ENCODE measurements around the gene MPHOSPH10.
"Not testable (repeated sequence)": the region's sequence is repeated elsewhere in the genome, so short reads cannot be mapped to it uniquely, and the experiment has no call there.

MPHOSPH10 gene

GRCh38 chr2:71122387-71123298 lies 7.8 kb upstream of the MPHOSPH10 start:
- DNase-seq, result no peak

GRCh38 chr2:71125506-71126294 lies 4.7 kb upstream of the MPHOSPH10 start:
- DNase-seq, result no peak

GRCh38 chr2:71126957-71127356 lies 3.5 kb upstream of the MPHOSPH10 start:
- no peak for DNase-seq

- no peak for DNase-seq
Measured at GRCh38 chr2:71129114-71129901, 1.1 kb upstream of the MPHOSPH10 start.

- DNase-seq, result no peak
Measured at GRCh38 chr2:71129902-71130151, 607 bp upstream of the MPHOSPH10 start.

DNA sequence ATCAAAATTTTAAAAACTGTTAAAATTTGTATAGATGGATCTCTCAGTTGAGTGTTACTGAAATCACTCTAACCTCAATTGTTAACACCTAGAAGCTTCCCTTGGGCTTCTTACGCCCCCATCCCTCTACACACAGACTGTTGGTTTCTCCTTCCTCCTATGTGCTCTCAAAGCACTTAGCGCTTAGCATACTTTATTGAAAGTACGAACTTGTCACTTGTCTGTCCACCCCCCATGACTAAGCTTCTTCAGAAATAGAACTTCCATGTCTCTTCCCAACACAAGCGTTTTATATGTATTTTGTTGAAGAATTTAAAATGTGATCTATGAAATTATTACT lies 441 bp downstream of the MPHOSPH10 start:
- no peak for DNase-seq

- not testable (repeated sequence) for DNase-seq
Measured at GRCh38 chr2:71131387-71132166, 1.1 kb downstream of the MPHOSPH10 start.

GRCh38 chr2:71133603-71134002 lies 3.2 kb downstream of the MPHOSPH10 start:
- no peak for DNase-seq

GRCh38 chr2:71136174-71136573 lies 5.7 kb downstream of the MPHOSPH10 start:
- DNase-seq, result no peak

- no peak for DNase-seq
Measured at GRCh38 chr2:71143782-71144181, 13.3 kb downstream of the MPHOSPH10 start.

- no peak for DNase-seq
Measured at GRCh38 chr2:71148506-71149063, 18.2 kb downstream of the MPHOSPH10 start.

DNA sequence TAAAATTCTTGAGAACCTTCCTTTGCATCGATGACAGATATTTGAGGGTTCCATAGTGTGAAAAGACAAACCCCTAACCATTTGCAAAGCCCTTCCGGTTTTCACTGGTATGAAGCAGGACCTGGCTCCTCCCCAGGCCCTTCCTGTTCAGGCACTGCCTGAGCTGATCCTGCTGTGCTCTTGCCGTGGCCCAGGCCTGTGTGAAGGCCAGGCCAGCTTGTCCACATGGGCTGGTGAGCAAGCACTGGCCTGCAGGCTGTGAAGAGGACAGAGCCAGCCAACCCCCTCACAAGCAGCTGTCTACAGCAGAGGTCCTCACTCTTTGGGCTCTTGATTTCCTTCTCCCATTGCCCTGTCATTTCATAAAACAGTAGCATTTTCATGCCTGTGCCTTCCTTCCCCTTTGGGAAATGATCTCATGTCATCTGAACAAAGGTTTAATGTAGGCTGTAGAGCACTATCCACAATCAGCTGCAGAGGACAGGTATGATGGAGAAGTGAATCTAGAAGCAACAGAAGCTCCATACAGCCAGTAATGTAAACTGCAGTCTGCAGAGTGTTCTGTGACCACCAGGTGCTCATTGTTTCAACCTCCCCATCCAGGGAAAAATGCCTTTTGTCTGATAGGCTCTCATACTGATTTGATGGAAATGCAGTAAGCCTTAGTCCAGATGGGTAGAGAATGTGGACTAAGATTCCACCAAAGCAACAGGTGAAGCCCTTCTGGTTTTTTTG lies 19.8 kb downstream of the MPHOSPH10 start:
- no peak for DNase-seq

DNA sequence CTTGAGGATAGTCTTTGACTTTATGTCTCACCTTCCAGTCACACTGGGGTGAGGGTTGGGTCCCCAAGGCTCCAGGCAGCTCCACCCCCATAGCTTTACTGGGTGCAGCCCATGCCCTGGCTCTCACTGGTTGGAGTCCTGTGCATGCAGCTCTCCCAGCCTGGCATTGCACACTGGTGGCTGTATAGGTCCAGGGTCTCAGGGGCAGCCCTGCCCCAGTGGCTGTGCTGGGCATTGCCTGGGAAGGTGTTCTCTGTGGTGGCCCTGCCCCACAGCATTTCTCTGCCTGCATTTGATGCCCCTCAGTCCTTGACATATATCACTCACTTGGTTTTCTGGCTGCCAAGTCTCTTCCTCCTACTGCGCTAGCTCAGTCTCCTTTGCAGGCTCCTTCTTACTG lies 21.2 kb downstream of the MPHOSPH10 start:
- no peak for DNase-seq

DNA sequence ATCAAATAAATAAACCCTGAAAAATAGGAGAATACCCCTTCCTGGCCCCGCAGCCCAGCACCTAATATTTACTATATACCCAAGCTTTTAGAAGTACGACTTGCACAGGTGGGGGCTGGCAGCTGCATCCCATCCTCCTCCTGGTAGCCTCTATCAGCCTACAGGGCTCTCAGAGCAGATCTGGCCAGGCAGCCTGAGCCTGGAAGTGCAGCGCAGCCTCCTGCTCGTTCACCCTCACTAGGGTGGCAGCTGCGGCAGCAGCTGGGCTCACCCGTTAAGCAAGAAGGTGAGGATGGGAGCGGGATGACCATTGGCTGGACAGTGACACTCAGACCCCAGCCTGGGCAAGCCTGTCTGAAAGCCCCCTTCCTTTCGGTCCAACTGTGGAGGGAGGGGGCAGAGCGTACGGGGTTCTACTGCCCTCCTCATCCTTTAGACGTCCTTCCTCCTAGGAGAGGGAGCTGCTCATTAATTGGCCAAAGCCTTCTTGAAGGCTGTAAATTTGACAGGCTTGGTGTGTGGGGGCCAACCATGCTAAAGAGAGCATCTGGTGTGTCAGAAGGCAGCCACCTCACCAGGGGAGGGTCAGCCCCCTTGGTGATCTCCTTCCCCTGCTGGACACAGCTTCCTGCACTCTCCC lies 23.3 kb downstream of the MPHOSPH10 start:
- DNase-seq, result no peak

GRCh38 chr2:71154279-71154678 lies 23.8 kb downstream of the MPHOSPH10 start:
- no peak for DNase-seq

DNA sequence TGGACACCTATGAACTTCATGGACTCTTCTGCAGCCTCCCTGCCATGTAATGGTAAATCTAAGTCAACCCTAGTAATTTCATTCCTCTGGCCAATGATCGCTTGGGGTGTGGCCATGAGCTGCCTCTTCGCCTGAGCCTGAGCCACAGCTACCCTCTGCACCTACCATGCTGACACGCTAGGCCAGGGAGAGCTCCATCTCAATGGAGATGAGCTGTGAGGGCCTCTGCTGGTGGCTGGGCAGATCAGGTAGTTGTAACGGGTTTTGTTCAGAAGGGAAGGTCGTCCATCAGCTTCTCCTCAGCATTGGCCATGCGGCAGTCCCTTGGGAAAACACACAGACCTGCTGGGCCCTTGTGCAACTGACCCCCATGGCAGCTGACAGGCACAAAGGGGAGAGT lies 24.4 kb downstream of the MPHOSPH10 start:
- DNase-seq, result no peak

DNA sequence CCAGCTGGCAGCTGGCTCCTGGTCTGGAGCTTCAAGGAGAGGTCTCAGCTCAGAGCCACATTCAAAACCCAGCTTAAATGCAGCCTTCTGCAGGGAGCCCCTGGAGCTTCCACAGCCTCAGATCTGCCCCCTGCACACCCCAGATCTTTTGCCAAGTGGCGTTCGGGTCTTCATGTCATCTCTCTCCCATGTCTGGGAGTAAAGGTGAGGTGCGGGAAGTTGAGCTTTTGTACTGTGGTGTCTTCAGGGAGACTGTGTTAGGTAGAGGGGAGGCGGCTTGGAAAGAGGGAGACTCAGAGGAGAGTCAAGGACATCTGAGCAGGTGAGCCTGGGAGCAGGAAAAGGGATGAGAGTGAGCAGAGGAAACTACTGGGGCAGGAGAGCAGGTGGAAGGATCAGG lies 25.4 kb downstream of the MPHOSPH10 start:
- DNase-seq, result no peak

DNA sequence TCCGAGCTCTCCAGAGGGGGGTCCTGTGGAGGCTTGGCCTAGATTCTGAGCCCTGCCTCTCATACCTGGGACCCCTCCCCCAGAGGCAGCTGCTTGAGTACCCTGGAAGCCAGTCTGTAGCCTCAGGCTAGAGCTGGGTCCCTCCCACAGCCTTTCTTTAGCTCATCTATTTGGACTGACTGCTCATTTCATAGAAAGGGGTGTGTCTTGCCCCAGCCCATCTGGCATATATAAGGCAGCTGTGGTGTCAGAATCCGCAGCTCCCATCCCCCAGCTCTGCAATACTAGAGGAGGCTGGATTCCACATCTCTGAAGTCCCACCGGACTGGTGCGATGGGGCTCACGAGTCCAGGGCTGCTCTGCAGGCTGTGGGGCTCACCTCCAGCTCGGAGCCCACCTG lies 26.1 kb downstream of the MPHOSPH10 start:
- no peak for DNase-seq

GRCh38 chr2:71157124-71157793 lies 26.8 kb downstream of the MPHOSPH10 start:
- peak; percentile 70 for DNase-seq

DNA sequence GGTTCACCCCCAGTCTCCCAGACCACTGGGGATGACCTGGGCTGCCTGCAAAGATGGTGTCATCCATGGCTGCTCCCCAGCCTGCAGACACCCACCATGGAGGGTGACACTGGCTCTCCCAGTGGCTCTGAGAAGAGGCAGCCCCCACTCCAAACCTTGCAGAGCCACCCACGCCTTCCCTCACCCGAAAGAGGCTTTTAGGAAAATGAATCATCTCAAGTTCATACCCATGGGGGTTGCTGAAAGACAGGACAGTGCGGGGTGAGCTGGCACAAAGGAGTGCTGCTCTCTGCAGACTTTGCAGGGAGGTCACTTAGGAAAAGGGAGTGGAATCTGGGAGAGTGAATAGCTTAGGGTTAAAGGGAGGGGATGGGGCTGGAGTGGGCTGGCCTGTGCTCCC lies 36.4 kb downstream of the MPHOSPH10 start:
- DNase-seq, result no peak

DNA sequence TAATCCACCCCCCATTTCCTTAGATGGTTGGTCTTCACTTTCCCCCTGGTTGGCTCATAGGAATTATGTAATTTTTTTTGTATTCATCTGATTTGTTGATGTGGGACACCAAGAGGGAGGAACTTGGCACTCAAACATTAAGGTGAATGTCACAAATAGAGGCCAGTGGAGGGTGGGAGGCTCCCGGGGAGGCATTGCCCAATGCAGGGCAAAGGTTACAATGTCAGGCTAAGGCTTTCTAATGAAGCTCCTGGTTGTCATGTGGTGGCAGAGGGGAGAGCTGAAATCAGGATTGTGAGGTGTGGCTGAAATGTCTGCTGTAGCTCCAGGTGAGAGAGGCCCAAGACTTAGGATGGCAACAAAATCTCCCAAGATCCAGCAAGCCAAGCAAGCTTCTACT lies 42.7 kb downstream of the MPHOSPH10 start:
- DNase-seq, result no peak

Data from CD4-positive, alpha-beta T cell treated with Interleukin-6 for 4 hours (primary cell).